GM23248 (cell line): Measurements from ENCODE around the gene CBL. TPM values are rescaled to one million over a fixed set of nuclear protein-coding genes. Genes with fewer than 3 reads are reported as not detected.

ENCODE experiments used
- DNase-seq: peaks from one replicate; pipeline ENCODE4 v3.0.0-alpha.2; 2015
- H2AFZ ChIP-seq: fragments of 200-600 bp; sonication (generic); 2 replicates; pipeline ENCODE4 v1.6.1; 2016; ENCODE audit warnings: antibody characterized with exemption
- H3F3A ChIP-seq: fragments of 200-600 bp; sonication (generic); 2 replicates; pipeline ENCODE4 v1.6.1; 2016; ENCODE audit warnings: mild to moderate bottlenecking, antibody characterized with exemption, mixed run types; ENCODE audit not compliant: insufficient read depth
- H3K27ac ChIP-seq: fragments of 200-600 bp; sonication (generic); 2 replicates; pipeline ENCODE4 v1.5.1; 2016; ENCODE audit warnings: mild to moderate bottlenecking
- H3K27me3 ChIP-seq: fragments of 200-600 bp; sonication (generic); replicated peaks from 2 replicates; pipeline ENCODE4 v1.6.1; 2016; ENCODE audit warnings: mild to moderate bottlenecking; ENCODE audit not compliant: insufficient read depth
- H3K36me3 ChIP-seq: fragments of 200-600 bp; sonication (generic); 2 replicates; pipeline ENCODE4 v1.6.1; 2016; ENCODE audit warnings: low read depth, mild to moderate bottlenecking
- H3K4me1 ChIP-seq: fragments of 200-600 bp; sonication (generic); 2 replicates; pipeline ENCODE4 v1.6.1; 2016; ENCODE audit warnings: mild to moderate bottlenecking; ENCODE audit not compliant: insufficient read depth
- H3K4me2 ChIP-seq: fragments of 200-600 bp; sonication (generic); one replicate; pipeline ENCODE4 v1.6.1; 2016; ENCODE audit warnings: mild to moderate bottlenecking; ENCODE audit not compliant: unreplicated experiment
- H3K4me3 ChIP-seq: fragments of 200-600 bp; sonication (generic); 2 replicates; pipeline ENCODE4 v1.5.1; 2016; ENCODE audit warnings: mild to moderate bottlenecking
- H3K79me2 ChIP-seq: fragments of 200-600 bp; sonication (generic); 2 replicates; pipeline ENCODE4 v1.6.1; 2016; ENCODE audit warnings: mild to moderate bottlenecking; ENCODE audit not compliant: insufficient read depth
- H3K9ac ChIP-seq: fragments of 200-600 bp; sonication (generic); 2 replicates; pipeline ENCODE4 v1.6.1; 2016; ENCODE audit warnings: mild to moderate bottlenecking
- H3K9me2 ChIP-seq: fragments of 200-600 bp; sonication (generic); 2 replicates; pipeline ENCODE4 v1.6.1; 2016; ENCODE audit warnings: mixed run types, mild to moderate bottlenecking, moderate library complexity; ENCODE audit not compliant: insufficient read depth
- H3K9me3 ChIP-seq: fragments of 200-600 bp; sonication (generic); one replicate; pipeline ENCODE4 v1.6.1; 2017; ENCODE audit warnings: low read depth
- H4K20me1 ChIP-seq: fragments of 200-600 bp; sonication (generic); 2 replicates; pipeline ENCODE4 v1.6.0; 2016; ENCODE audit not compliant: insufficient read depth
- EZH2 ChIP-seq: fragments of 200-600 bp; sonication (generic); IDR thresholded peaks from 2 replicates; pipeline ENCODE4 v1.6.1; 2018; ENCODE audit warnings: antibody characterized with exemption, mild to moderate bottlenecking; ENCODE audit not compliant: insufficient read depth, poor library complexity, severe bottlenecking
- EZH2phosphoT487 ChIP-seq: fragments of 200-600 bp; sonication (generic); IDR thresholded peaks from 2 replicates; pipeline ENCODE4 v1.6.1; 2018; ENCODE audit warnings: antibody characterized with exemption, moderate library complexity, mild to moderate bottlenecking, low read depth; ENCODE audit not compliant: insufficient read depth
- WGBS, 2 experiments: methylation state at CpG; one replicate each; pipeline ENCODE4 v1.1.6; 2015 to 2017; ENCODE audit warnings: low lambda C conversion rate in 2 of 2, low coverage in 1 of 2; ENCODE audit errors: missing lambda C conversion rate in 2 of 2; 5-methylcytosine and 5-hydroxymethylcytosine counted together
- in situ Hi-C: fragments of 300-500 bp; cut with MboI; formaldehyde crosslinking; loops from 2 replicates; pipeline ENCODE4 v1.15.0; 2020
- polyA plus RNA-seq: library from polyadenylated mRNA; unstranded; fragments of >200 nt; fragmentation: Nextera tagmentation; extraction: Ambion mirVana; gene quantifications from 2 replicates; pipeline ENCODE4 v1.2.1, GENCODE V29; 2016
- total RNA-seq: library from RNA; depleted of rRNA; stranded (reverse); fragments of >200 nt; shearing (Covaris generic); gene quantifications from 2 replicates; pipeline ENCODE4 v1.2.3, GENCODE V29; 2014

The CBL gene
- total and polyA plus RNA-seq, 2 experiments from 2014 or later: 5.8 to 8.6 TPM

GRCh38 chr11:119282495-119282894 is 76.4 kb downstream of the CBL start:
- Histone ChIP-seq H3K4me2 (no peak overlapping the region), H3K27me3 (no peaks in the 10 kb centered on the region), H3K4me3 (no peak overlapping the region), H4K20me1 (no peaks in the 10 kb centered on the region), H3K9me2 (no peaks in the 10 kb centered on the region), H3F3A (no peaks in the 10 kb centered on the region), H3K9ac (no peak overlapping the region), H3K4me1 (no peaks in the 10 kb centered on the region), H3K79me2 (0 out of 2 replicates have a peak, but pooled peaks cover 4% of the 10 kb centered on the region), H2AFZ (no peak overlapping the region), H3K9me3 (no peaks in the 10 kb centered on the region), H3K36me3 (peaks cover 17% of the 10 kb centered on the region; the same call in 1 of the 2 replicates), H3K27ac (no peak overlapping the region)
- WGBS, 2 experiments: 93 to 98% methylated on average over 7 of the region's 7 CpGs
- TF ChIP-seq EZH2phosphoT487 (no peak), EZH2 (no peak)
- no peak for DNase-seq
- in situ Hi-C loops: no loop called here

GRCh38 chr11:119284344-119285157 is 78.4 kb downstream of the CBL start:
- in situ Hi-C loops: no loop called here
- H3K9me3 ChIP-seq: no peaks in the 10 kb centered on the region
- no peaks in the 10 kb centered on the region for H3K4me1 ChIP-seq
- no peaks in the 10 kb centered on the region for H3K9me2 ChIP-seq
- H3K27ac ChIP-seq: no peak overlapping the region
- 58 to 61% methylated on average over 9 of the region's 9 CpGs for WGBS, 2 experiments
- peak; percentile 54 for DNase-seq
- H3K9ac ChIP-seq: no peak overlapping the region
- no peak overlapping the region for H3K4me3 ChIP-seq
- no peak overlapping the region for H3K4me2 ChIP-seq
- H3K27me3 ChIP-seq: no peaks in the 10 kb centered on the region
- peaks cover 25% of the 10 kb centered on the region for H3K36me3 ChIP-seq
- H3K79me2 ChIP-seq: 0 out of 2 replicates have a peak, but pooled peaks cover 4% of the 10 kb centered on the region
- H4K20me1 ChIP-seq: no peaks in the 10 kb centered on the region
- H2AFZ ChIP-seq: 0 out of 2 replicates have a peak overlapping the region, but pooled peaks have one; percentile 39
- no peaks in the 10 kb centered on the region for H3F3A ChIP-seq
- TF ChIP-seq EZH2 (no peak), EZH2phosphoT487 (no peak)

GRCh38 chr11:119285431-119285830 is 79.3 kb downstream of the CBL start:
- no peaks in the 10 kb centered on the region for H3K9me3 ChIP-seq
- H3K4me1 ChIP-seq: no peaks in the 10 kb centered on the region
- no peaks in the 10 kb centered on the region for H3K9me2 ChIP-seq
- DNase-seq: no peak
- TF ChIP-seq EZH2 (no peak), EZH2phosphoT487 (no peak)
- 97% methylated on average over 9 of the region's 9 CpGs for WGBS, 2 experiments
- 0 out of 2 replicates have a peak, but pooled peaks cover 4% of the 10 kb centered on the region for H3K79me2 ChIP-seq
- peaks cover 25% of the 10 kb centered on the region for H3K36me3 ChIP-seq
- H3K4me2 ChIP-seq: no peak overlapping the region
- no peak overlapping the region for H3K4me3 ChIP-seq
- H3K9ac ChIP-seq: no peak overlapping the region
- in situ Hi-C loops: no loop called here
- H2AFZ ChIP-seq: no peak overlapping the region
- no peak overlapping the region for H3K27ac ChIP-seq
- H3K27me3 ChIP-seq: no peaks in the 10 kb centered on the region
- H3F3A ChIP-seq: no peaks in the 10 kb centered on the region
- no peaks in the 10 kb centered on the region for H4K20me1 ChIP-seq

- TF ChIP-seq EZH2: no peak
- no peak for TF ChIP-seq EZH2phosphoT487
- 92 to 96% methylated on average over 3 of the region's 3 CpGs for WGBS, 2 experiments
Measured at GRCh38 chr11:119288219-119288618, 82.1 kb downstream of the CBL start.

More at GRCh38 chr11:119288219-119288618, 82.1 kb downstream of the CBL start:
- Histone ChIP-seq H3K79me2 (0 out of 2 replicates have a peak, but pooled peaks cover 4% of the 10 kb centered on the region), H3K4me3 (no peak overlapping the region), H3K9me3 (no peaks in the 10 kb centered on the region), H3K36me3 (peaks cover 35% of the 10 kb centered on the region), H3K9me2 (no peaks in the 10 kb centered on the region), H3K9ac (no peak overlapping the region), H3K27me3 (no peaks in the 10 kb centered on the region), H3K4me1 (no peaks in the 10 kb centered on the region), H3F3A (no peaks in the 10 kb centered on the region), H3K27ac (no peak overlapping the region), H3K4me2 (no peak overlapping the region), H4K20me1 (no peaks in the 10 kb centered on the region), H2AFZ (no peak overlapping the region)
- in situ Hi-C loops: no loop called here
- no peak for DNase-seq
